HCT116 (cell line): Measurements from ENCODE around the gene SEMA4D.

Experiments
- CEBPB ChIP-seq: IDR thresholded peaks from 2 replicates; pipeline ENCODE4 v1.6.1; 2012; ENCODE audit warnings: low read depth
- EZH2 ChIP-seq: fragments of 200-600 bp; sonication (generic); IDR thresholded peaks from 2 replicates; pipeline ENCODE4 v1.6.1; 2017; ENCODE audit warnings: antibody characterized with exemption, mixed run types
- JUND ChIP-seq: IDR thresholded peaks from 2 replicates; pipeline ENCODE4 v1.6.1; 2012
- POLR2A ChIP-seq: IDR thresholded peaks from 2 replicates; pipeline ENCODE4 v1.7.0; 2011; ENCODE audit warnings: borderline replicate concordance; ENCODE audit not compliant: insufficient read depth, insufficient read length; ENCODE audit errors: extremely low read depth
- SP1 ChIP-seq: IDR thresholded peaks from 2 replicates; pipeline ENCODE4 v1.6.1; 2012; ENCODE audit warnings: low read depth
- TF ChIP-seq, protein P1 (sequence below), 3 experiments: fragments of 200-600 bp in 1 of 3; sonication (generic) in 1 of 3; IDR thresholded peaks in 2 of 3; conservative IDR thresholded peaks in 1 of 3; 2 replicates each; pipeline ENCODE4 v1.5.1; 2012 to 2017; ENCODE audit warnings: low read depth in 2 of 3, low read length in 2 of 3, antibody characterized with exemption in 1 of 3, borderline replicate concordance in 1 of 3, control low read depth in 1 of 3, mild to moderate bottlenecking in 1 of 3, mixed read lengths in 1 of 3, mixed run types in 1 of 3, moderate library complexity in 1 of 3; ENCODE audit not compliant: insufficient read depth in 1 of 3
- TF ChIP-seq, protein P2 (sequence below): IDR thresholded peaks from 2 replicates; pipeline ENCODE4 v1.6.1; 2012
- TF ChIP-seq, protein P3 (sequence below): IDR thresholded peaks from 2 replicates; pipeline ENCODE4 v1.6.1; 2012; ENCODE audit warnings: low read depth

DNA sequence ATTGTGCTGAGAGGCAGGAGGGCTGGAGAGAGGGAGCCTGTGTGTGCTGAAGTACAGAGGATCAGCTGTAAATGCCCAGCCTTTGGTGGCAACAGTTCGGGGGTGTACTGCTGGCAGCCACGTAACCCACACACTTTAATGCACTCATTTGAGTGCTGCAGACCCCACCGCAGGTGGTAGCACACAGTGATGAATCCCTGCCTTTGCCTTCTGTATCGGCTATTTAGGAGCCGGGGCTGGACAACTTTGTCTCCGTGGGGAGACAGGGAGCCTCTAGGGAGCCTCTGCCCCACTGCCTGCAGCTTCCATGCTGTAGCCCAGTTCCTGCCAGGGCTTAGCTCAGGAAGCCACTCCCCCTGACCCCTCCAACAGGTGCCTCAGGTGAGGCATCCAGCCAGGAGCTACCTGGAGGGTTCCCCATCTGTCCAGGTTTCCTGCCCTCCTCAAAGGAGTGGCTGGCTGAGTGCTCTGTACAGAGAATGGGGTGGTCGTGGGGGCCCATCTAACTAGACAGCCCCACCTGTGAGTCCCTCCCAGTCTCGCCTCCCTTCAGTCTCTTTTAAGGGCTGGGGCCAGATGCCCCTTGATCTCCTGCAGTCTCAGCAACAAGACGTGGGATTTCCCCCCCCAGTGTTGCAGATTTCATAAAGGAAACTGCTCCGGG is 135.1 kb downstream of the SEMA4D start:
- TF ChIP-seq, protein P1, sequence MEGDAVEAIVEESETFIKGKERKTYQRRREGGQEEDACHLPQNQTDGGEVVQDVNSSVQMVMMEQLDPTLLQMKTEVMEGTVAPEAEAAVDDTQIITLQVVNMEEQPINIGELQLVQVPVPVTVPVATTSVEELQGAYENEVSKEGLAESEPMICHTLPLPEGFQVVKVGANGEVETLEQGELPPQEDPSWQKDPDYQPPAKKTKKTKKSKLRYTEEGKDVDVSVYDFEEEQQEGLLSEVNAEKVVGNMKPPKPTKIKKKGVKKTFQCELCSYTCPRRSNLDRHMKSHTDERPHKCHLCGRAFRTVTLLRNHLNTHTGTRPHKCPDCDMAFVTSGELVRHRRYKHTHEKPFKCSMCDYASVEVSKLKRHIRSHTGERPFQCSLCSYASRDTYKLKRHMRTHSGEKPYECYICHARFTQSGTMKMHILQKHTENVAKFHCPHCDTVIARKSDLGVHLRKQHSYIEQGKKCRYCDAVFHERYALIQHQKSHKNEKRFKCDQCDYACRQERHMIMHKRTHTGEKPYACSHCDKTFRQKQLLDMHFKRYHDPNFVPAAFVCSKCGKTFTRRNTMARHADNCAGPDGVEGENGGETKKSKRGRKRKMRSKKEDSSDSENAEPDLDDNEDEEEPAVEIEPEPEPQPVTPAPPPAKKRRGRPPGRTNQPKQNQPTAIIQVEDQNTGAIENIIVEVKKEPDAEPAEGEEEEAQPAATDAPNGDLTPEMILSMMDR (IDR thresholded peaks at IDR 0.05 in 2 of 3, conservative IDR thresholded peaks at IDR 0.05 in 1 of 3; ENCODE audit: borderline replicate concordance in 1 of 3, insufficient read depth in 1 of 3, low read depth in 2 of 3, low read length in 2 of 3), result no peak
- TF ChIP-seq CEBPB (no peak), POLR2A (no peak), EZH2 (no peak), SP1 (no peak), JUND (no peak)
- TF ChIP-seq, protein P2, sequence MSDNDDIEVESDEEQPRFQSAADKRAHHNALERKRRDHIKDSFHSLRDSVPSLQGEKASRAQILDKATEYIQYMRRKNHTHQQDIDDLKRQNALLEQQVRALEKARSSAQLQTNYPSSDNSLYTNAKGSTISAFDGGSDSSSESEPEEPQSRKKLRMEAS, result no peak
- TF ChIP-seq, protein P3, sequence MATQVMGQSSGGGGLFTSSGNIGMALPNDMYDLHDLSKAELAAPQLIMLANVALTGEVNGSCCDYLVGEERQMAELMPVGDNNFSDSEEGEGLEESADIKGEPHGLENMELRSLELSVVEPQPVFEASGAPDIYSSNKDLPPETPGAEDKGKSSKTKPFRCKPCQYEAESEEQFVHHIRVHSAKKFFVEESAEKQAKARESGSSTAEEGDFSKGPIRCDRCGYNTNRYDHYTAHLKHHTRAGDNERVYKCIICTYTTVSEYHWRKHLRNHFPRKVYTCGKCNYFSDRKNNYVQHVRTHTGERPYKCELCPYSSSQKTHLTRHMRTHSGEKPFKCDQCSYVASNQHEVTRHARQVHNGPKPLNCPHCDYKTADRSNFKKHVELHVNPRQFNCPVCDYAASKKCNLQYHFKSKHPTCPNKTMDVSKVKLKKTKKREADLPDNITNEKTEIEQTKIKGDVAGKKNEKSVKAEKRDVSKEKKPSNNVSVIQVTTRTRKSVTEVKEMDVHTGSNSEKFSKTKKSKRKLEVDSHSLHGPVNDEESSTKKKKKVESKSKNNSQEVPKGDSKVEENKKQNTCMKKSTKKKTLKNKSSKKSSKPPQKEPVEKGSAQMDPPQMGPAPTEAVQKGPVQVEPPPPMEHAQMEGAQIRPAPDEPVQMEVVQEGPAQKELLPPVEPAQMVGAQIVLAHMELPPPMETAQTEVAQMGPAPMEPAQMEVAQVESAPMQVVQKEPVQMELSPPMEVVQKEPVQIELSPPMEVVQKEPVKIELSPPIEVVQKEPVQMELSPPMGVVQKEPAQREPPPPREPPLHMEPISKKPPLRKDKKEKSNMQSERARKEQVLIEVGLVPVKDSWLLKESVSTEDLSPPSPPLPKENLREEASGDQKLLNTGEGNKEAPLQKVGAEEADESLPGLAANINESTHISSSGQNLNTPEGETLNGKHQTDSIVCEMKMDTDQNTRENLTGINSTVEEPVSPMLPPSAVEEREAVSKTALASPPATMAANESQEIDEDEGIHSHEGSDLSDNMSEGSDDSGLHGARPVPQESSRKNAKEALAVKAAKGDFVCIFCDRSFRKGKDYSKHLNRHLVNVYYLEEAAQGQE, result no peak
